Effector memory CD4-positive, alpha-beta T cell (primary cell): ENCODE data around the gene FASTKD2.

Experiments used
- DNase-seq, 3 donors: peaks; one replicate each; pipeline ENCODE4 v3.0.0-alpha.2; 2020
- H3K27ac ChIP-seq: 2 replicates; pipeline ENCODE4 v1.7.0; 2013; ENCODE audit warnings: mild to moderate bottlenecking, low read length, moderate library complexity; ENCODE audit not compliant: insufficient read depth, poor library complexity, severe bottlenecking
- H3K27me3 ChIP-seq: replicated peaks from 2 replicates; pipeline ENCODE4 v1.7.0; 2013; ENCODE audit warnings: mild to moderate bottlenecking, low read length; ENCODE audit not compliant: insufficient read depth, control insufficient read depth, poor library complexity, severe bottlenecking
- H3K36me3 ChIP-seq: 2 replicates; pipeline ENCODE4 v1.7.0; 2013; ENCODE audit warnings: mild to moderate bottlenecking, low read length, moderate library complexity; ENCODE audit not compliant: control insufficient read depth, insufficient read depth
- H3K4me1 ChIP-seq: 2 replicates; pipeline ENCODE4 v1.7.0; 2013; ENCODE audit warnings: low read length, mild to moderate bottlenecking; ENCODE audit not compliant: control insufficient read depth, insufficient read depth, poor library complexity, severe bottlenecking
- H3K4me3 ChIP-seq: 2 replicates; pipeline ENCODE4 v1.7.0; 2013; ENCODE audit warnings: low read length, low read depth, mild to moderate bottlenecking; ENCODE audit not compliant: insufficient read depth, poor library complexity, severe bottlenecking
- H3K9me3 ChIP-seq: 2 replicates; pipeline ENCODE4 v1.7.0; 2013; ENCODE audit warnings: mild to moderate bottlenecking, low read length, moderate library complexity; ENCODE audit not compliant: control insufficient read depth

The FASTKD2 gene

DNA sequence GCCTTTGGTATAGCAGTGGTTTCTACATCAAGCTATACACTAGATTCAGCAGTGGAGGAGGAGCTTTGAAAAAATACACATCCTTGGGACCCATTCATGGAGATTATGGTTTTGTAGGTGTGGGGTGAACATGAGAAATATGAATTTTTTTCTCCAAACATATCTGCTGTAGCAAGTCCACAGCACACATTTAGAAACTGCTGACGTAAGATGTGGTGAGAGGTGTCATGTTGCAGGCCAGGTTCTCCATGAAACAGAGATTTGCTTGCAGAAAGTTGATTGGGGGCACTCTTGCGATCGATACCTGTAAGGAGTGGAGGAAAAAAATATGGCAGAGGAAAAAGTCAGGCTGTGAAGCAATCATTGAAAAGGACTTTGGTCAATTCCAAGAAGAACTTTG is 67.9 kb downstream of the FASTKD2 start:
- H3K9me3 ChIP-seq = no peaks in the 10 kb centered on the region
- no peaks in the 10 kb centered on the region for H3K4me1 ChIP-seq
- H3K36me3 ChIP-seq = no peaks in the 10 kb centered on the region
- H3K4me3 ChIP-seq = no peak overlapping the region
- no peak for DNase-seq
- H3K27me3 ChIP-seq = no peaks in the 10 kb centered on the region
- no peak overlapping the region for H3K27ac ChIP-seq

DNA sequence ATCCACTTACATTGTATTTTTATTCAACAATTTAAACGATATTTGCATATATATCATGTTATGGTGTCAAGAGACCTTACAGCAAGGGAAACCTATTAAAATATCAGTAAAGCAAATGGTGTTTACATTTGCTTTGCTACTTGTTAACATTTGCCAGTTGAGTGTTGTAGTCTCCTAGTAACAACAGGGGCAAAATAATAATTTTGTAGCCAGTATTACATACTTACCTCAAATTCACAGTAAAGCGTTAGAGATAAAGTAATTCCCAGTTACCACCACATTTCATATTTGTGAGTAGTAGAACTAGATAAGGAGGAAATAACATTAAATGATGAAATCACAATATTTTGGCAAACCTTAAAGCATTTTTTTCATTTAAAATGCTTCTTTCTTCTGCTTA is 71.3 kb downstream of the FASTKD2 start:
- H3K27ac ChIP-seq = no peak overlapping the region
- no peaks in the 10 kb centered on the region for H3K36me3 ChIP-seq
- DNase-seq = no peak
- H3K27me3 ChIP-seq = no peaks in the 10 kb centered on the region
- H3K4me3 ChIP-seq = no peak overlapping the region
- H3K4me1 ChIP-seq = no peaks in the 10 kb centered on the region
- no peaks in the 10 kb centered on the region for H3K9me3 ChIP-seq

DNA sequence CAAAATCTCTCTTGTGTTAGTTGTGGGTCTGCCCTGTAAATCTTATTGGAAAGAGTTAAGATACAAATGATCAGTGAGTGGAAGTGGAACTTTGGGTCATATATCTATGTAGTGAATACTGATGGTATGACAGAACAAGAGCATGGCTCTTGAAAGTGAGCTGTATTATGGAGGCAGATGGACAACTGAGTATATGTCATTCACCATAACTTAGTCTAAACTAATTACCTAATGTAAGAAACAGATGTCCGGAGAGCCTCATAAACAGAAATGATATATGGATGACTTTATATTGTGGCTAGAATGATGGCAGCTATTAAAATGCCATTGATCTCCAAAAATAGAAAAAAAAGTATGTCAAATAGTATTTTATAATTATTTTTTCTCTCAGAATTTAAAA is 72.4 kb downstream of the FASTKD2 start:
- Histone ChIP-seq H3K9me3 (no peaks in the 10 kb centered on the region), H3K36me3 (no peaks in the 10 kb centered on the region), H3K27ac (no peak overlapping the region), H3K4me1 (no peaks in the 10 kb centered on the region), H3K27me3 (no peaks in the 10 kb centered on the region), H3K4me3 (no peak overlapping the region)
- no peak for DNase-seq

DNA sequence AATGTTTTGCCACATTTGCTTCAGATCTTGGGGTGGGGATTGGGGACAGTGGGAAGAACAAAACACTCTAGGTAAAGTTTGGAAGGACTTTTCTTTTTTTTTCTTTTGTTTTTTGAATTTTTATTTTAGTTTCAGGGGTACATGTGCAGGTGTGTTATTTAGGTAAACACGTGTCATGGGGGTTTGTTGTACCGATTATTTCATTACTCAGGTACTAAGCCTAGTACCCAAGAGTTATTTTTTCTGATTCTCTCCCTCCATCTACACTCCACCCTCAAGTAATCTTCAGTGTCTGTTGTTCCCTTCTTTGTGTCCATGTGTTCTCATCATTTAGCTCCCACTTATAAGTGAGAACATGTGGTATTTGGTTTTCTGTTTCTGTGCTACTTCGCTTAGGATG is 73.3 kb downstream of the FASTKD2 start:
- H3K4me3 ChIP-seq = no peak overlapping the region
- H3K9me3 ChIP-seq = no peaks in the 10 kb centered on the region
- no peaks in the 10 kb centered on the region for H3K27me3 ChIP-seq
- no peaks in the 10 kb centered on the region for H3K36me3 ChIP-seq
- no peak for DNase-seq
- H3K27ac ChIP-seq = no peak overlapping the region
- H3K4me1 ChIP-seq = no peaks in the 10 kb centered on the region

DNA sequence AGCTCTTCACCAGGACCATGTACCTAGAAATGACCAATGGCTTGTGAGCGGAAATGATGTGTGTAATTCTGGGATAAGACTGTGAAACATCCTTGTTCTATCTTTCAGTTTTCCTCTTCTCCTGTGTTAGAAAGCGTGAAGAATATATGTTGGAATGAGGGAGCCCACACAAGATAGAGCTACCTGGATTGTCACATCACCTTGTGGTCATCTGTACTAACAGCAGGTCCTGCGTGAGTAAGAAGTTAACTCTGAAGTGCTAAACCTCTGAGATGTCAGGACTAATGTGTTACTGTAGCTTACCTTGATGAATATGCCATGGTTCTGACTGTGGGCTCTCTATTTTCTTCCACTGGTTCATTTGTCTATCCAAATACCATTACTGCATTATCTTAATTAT is 75.6 kb downstream of the FASTKD2 start:
- Histone ChIP-seq H3K9me3 (no peaks in the 10 kb centered on the region), H3K4me1 (no peaks in the 10 kb centered on the region), H3K27ac (no peak overlapping the region), H3K27me3 (no peaks in the 10 kb centered on the region), H3K4me3 (no peak overlapping the region), H3K36me3 (no peaks in the 10 kb centered on the region)
- no peak for DNase-seq
